Astrocyte (in vitro differentiated cells and primary cell): ENCODE data around the gene FRMD4A. TPM values are rescaled to one million over a fixed set of nuclear protein-coding genes. Genes with fewer than 3 reads are reported as not detected.

ENCODE experiments used
- DNase-seq: peaks from one replicate; pipeline ENCODE4 v3.0.0-alpha.2; 2010; ENCODE audit warnings: low read depth
- FAIRE-seq: peaks from 2 replicates; lab custom pipeline; 2011; peaks lifted over from hg19 to GRCh38; lab: Jason Lieb, UNC
- H2AFZ ChIP-seq: 2 replicates; pipeline ENCODE4 v1.6.0; 2012; ENCODE audit warnings: low read depth, low read length, inconsistent platforms
- H3K27ac ChIP-seq: 2 replicates; pipeline ENCODE4 v1.5.1; 2011; ENCODE audit warnings: low read depth, low read length, inconsistent platforms
- H3K27me3 ChIP-seq: 2 replicates; pipeline ENCODE4 v1.6.0; 2011; ENCODE audit warnings: low read length, inconsistent platforms; ENCODE audit not compliant: insufficient read depth
- H3K36me3 ChIP-seq: 2 replicates; pipeline ENCODE4 v1.5.1; 2011; ENCODE audit warnings: low read length, inconsistent platforms; ENCODE audit not compliant: insufficient read depth
- H3K4me1 ChIP-seq: 2 replicates; pipeline ENCODE4 v1.5.1; 2011; ENCODE audit warnings: low read length, inconsistent platforms; ENCODE audit not compliant: insufficient read depth
- H3K4me2 ChIP-seq: 2 replicates; pipeline ENCODE4 v1.6.0; 2012; ENCODE audit warnings: low read length, inconsistent platforms
- H3K4me3 ChIP-seq: 2 replicates; pipeline ENCODE4 v1.5.1; 2011; ENCODE audit warnings: low read depth, mild to moderate bottlenecking, low read length, inconsistent platforms; ENCODE audit not compliant: insufficient read depth
- H3K79me2 ChIP-seq: 2 replicates; pipeline ENCODE4 v1.6.0; 2012; ENCODE audit warnings: mild to moderate bottlenecking, low read length, inconsistent platforms; ENCODE audit not compliant: insufficient read depth
- H3K9ac ChIP-seq: 2 replicates; pipeline ENCODE4 v1.6.0; 2012; ENCODE audit warnings: mild to moderate bottlenecking, low read length, inconsistent platforms
- H3K9me3 ChIP-seq: 2 replicates; pipeline ENCODE4 v1.5.1; 2012; ENCODE audit warnings: low read depth, mild to moderate bottlenecking, low read length, inconsistent platforms; ENCODE audit not compliant: insufficient read depth
- H4K20me1 ChIP-seq: 2 replicates; pipeline ENCODE4 v1.6.0; 2012; ENCODE audit warnings: low read length, inconsistent platforms; ENCODE audit not compliant: insufficient read depth
- H3K27ac Mint-ChIP-seq: one replicate; pipeline ENCODE4 v1.8.0; 2021; ENCODE audit warnings: mild to moderate bottlenecking, mixed read lengths; ENCODE audit not compliant: unreplicated experiment
- H3K27me3 Mint-ChIP-seq: one replicate; pipeline ENCODE4 v1.8.0; 2021; ENCODE audit warnings: low read depth, mixed read lengths; ENCODE audit not compliant: unreplicated experiment
- H3K36me3 Mint-ChIP-seq: one replicate; pipeline ENCODE4 v1.8.0; 2021; ENCODE audit warnings: low read depth, mixed read lengths; ENCODE audit not compliant: unreplicated experiment
- H3K4me1 Mint-ChIP-seq: one replicate; pipeline ENCODE4 v1.8.0; 2021; ENCODE audit warnings: low read depth, mixed read lengths; ENCODE audit not compliant: unreplicated experiment
- H3K4me3 Mint-ChIP-seq: one replicate; pipeline ENCODE4 v1.8.0; 2021; ENCODE audit warnings: mild to moderate bottlenecking, moderate library complexity, mixed read lengths; ENCODE audit not compliant: unreplicated experiment
- H3K9me3 Mint-ChIP-seq: one replicate; pipeline ENCODE4 v1.8.0; 2021; ENCODE audit warnings: mild to moderate bottlenecking, mixed read lengths; ENCODE audit not compliant: unreplicated experiment
- CTCF ChIP-seq: IDR thresholded peaks from 2 replicates; pipeline ENCODE4 v1.5.1; 2011; ENCODE audit warnings: low read depth, mild to moderate bottlenecking, inconsistent platforms, low read length, moderate library complexity; ENCODE audit not compliant: insufficient read depth
- EZH2 ChIP-seq: IDR thresholded peaks from 2 replicates; pipeline ENCODE4 v1.6.1; 2012; ENCODE audit warnings: mild to moderate bottlenecking, low read length, inconsistent platforms; ENCODE audit not compliant: insufficient read depth
- total RNA-seq: library from RNA; stranded (reverse); gene quantifications from 2 replicates; pipeline ENCODE4 v1.2.1, GENCODE V29; 2021

Gene FRMD4A
- total RNA-seq, 1 donor from 2014 or later: 82.5 TPM

GRCh38 chr10:14118953-14119352, 211.8 kb downstream of the FRMD4A start:
- H3K4me3 Mint-ChIP-seq: no peak overlapping the region
- peaks cover 3% of the 10 kb centered on the region for H3K27me3 Mint-ChIP-seq
- Histone ChIP-seq H3K27me3 (peaks cover 11% of the 10 kb centered on the region), H2AFZ (no peak overlapping the region), H3K79me2 (no peaks in the 10 kb centered on the region), H3K4me3 (no peak overlapping the region), H3K4me1 (no peaks in the 10 kb centered on the region), H3K36me3 (no peaks in the 10 kb centered on the region), H3K27ac (no peak overlapping the region), H3K4me2 (no peak overlapping the region), H4K20me1 (no peaks in the 10 kb centered on the region), H3K9me3 (no peaks in the 10 kb centered on the region), H3K9ac (no peak overlapping the region)
- FAIRE-seq: no peak
- peaks cover 5% of the 10 kb centered on the region for H3K36me3 Mint-ChIP-seq
- peaks cover 5% of the 10 kb centered on the region for H3K9me3 Mint-ChIP-seq
- no peaks in the 10 kb centered on the region for H3K4me1 Mint-ChIP-seq
- no peak overlapping the region for H3K27ac Mint-ChIP-seq
- no peak for DNase-seq
- TF ChIP-seq EZH2 (no peak), CTCF (no peak)

DNA sequence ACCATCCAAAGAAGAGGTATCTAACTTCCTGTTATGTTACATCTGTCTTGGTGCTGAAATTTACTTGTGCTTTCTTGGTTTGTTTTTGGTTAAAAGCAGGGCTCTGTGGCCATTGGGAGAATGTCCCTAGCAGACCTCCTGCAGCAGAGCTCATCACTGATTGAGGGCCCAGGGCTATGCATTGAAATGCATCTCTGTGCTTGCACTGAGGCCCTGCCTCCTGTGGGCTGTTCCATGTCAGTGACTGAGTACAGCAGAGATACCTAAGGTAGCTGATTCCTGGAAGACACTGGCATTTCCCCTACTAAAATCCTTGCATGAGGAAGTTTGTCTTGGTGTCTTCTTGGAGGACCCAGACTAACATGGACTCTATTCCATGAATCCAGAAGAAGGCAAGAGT, 213.9 kb downstream of the FRMD4A start:
- H3K27ac Mint-ChIP-seq: no peak overlapping the region
- Histone ChIP-seq H3K9ac (no peak overlapping the region), H3K27me3 (peaks cover 5% of the 10 kb centered on the region), H4K20me1 (no peaks in the 10 kb centered on the region), H3K9me3 (no peaks in the 10 kb centered on the region), H3K36me3 (no peaks in the 10 kb centered on the region), H3K4me3 (no peak overlapping the region), H3K4me1 (no peaks in the 10 kb centered on the region), H3K79me2 (no peaks in the 10 kb centered on the region), H2AFZ (no peak overlapping the region), H3K4me2 (no peak overlapping the region), H3K27ac (no peak overlapping the region)
- TF ChIP-seq EZH2 (no peak), CTCF (no peak)
- no peaks in the 10 kb centered on the region for H3K4me1 Mint-ChIP-seq
- H3K4me3 Mint-ChIP-seq: no peak overlapping the region
- H3K9me3 Mint-ChIP-seq: peaks cover 5% of the 10 kb centered on the region
- FAIRE-seq (no peak), DNase-seq (no peak)
- H3K27me3 Mint-ChIP-seq: peaks cover 8% of the 10 kb centered on the region
- peaks cover 5% of the 10 kb centered on the region for H3K36me3 Mint-ChIP-seq

DNA sequence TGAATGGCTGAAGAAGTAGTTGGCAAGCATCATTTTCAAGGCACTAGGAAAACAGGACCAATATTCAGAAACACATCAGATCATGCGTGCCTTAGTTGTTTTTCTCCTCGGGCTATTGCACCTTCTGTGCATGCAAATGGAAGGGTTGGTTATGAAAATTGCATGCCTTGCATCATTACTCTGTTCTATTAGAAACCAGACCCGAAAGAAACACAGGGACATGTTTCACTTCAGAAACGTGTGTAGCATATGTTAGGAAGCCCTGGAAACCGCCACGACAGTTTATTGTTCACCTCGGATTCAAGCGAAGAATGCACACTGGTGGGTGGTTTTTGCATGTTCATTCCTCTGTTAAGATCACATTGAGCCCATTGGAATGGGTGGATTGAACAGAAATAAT, 214.7 kb downstream of the FRMD4A start:
- H3K9me3 ChIP-seq: no peaks in the 10 kb centered on the region
- H3K9me3 Mint-ChIP-seq: peaks cover 5% of the 10 kb centered on the region
- H2AFZ ChIP-seq: no peak overlapping the region
- H3K4me3 ChIP-seq: no peak overlapping the region
- peaks cover 8% of the 10 kb centered on the region for H3K27me3 Mint-ChIP-seq
- H3K27ac ChIP-seq: no peak overlapping the region
- no peak for DNase-seq
- no peaks in the 10 kb centered on the region for H3K79me2 ChIP-seq
- no peak overlapping the region for H3K9ac ChIP-seq
- H3K27ac Mint-ChIP-seq: no peak overlapping the region
- TF ChIP-seq CTCF (no peak), EZH2 (no peak)
- no peak for FAIRE-seq
- H3K4me3 Mint-ChIP-seq: no peak overlapping the region
- no peaks in the 10 kb centered on the region for H3K36me3 ChIP-seq
- H3K27me3 ChIP-seq: peaks cover 4% of the 10 kb centered on the region
- H3K4me1 Mint-ChIP-seq: no peaks in the 10 kb centered on the region
- H4K20me1 ChIP-seq: no peaks in the 10 kb centered on the region
- no peak overlapping the region for H3K4me2 ChIP-seq
- H3K4me1 ChIP-seq: no peaks in the 10 kb centered on the region
- peaks cover 5% of the 10 kb centered on the region for H3K36me3 Mint-ChIP-seq
